GM20000 (cell line): ENCODE results near the gene WDR82.

Source experiments
- DNase-seq: peaks from one replicate; pipeline ENCODE4 v3.0.0; 2012; ENCODE audit warnings: low spot score
- CTCF ChIP-seq: IDR thresholded peaks from 2 replicates; pipeline ENCODE4 v1.5.1; 2012; ENCODE audit warnings: mild to moderate bottlenecking, control low read depth; ENCODE audit errors: extremely low read depth, missing control alignments

WDR82 gene

GRCh38 chr3:52297242-52298148, 19.0 kb upstream of the WDR82 start:
- TF ChIP-seq CTCF: no peak
- no peak for DNase-seq

- no peak for TF ChIP-seq CTCF
- DNase-seq: no peak
Measured at GRCh38 chr3:52295671-52296208, 17.3 kb upstream of the WDR82 start.

GRCh38 chr3:52294320-52295150, 16.1 kb upstream of the WDR82 start:
- DNase-seq: no peak
- no peak for TF ChIP-seq CTCF

- DNase-seq: no peak
- no peak for TF ChIP-seq CTCF
Measured at GRCh38 chr3:52293491-52294319, 15.3 kb upstream of the WDR82 start.

- DNase-seq: no peak
Measured at GRCh38 chr3:52292247-52293065, 14.0 kb upstream of the WDR82 start.

More at GRCh38 chr3:52292247-52293065, 14.0 kb upstream of the WDR82 start:
- TF ChIP-seq CTCF: no peak
